ENCODE measurements around the gene NEUROD6.

NEUROD6 gene

GRCh38 chr7:31340603-31341002, at the start of gene NEUROD6:
TSS of gene NEUROD6 (minus strand) at chr7:31340726. CDS start at chr7:31339268, 1,458 bp downstream.
- DNase-seq (ENCODE audit: low spot score) = no peak

DNA sequence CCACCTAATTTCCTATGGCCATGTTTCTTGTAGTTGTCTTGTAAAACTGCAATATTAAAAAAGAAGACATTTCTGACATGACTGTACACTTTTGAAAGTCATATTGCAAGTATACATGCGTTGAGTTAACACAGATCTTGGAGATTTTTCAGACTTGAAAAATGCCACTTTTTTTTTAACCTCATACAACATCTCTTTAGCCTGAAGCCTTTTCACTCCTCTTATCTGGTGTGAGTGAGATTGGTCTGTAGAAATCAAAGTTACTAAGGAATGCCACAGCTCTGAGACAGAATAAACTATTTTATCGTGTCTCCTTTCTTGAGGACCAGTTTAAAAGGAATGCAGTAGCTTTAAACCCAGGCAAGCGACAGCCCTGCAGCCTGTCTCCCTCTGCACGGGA, 43.9 kb upstream of the NEUROD6 start:
- DNase-seq (ENCODE audit: low spot score) = no peak

GRCh38 chr7:31382722-31383121, 42.2 kb upstream of the NEUROD6 start:
- no peak for DNase-seq (ENCODE audit: low spot score)

DNA sequence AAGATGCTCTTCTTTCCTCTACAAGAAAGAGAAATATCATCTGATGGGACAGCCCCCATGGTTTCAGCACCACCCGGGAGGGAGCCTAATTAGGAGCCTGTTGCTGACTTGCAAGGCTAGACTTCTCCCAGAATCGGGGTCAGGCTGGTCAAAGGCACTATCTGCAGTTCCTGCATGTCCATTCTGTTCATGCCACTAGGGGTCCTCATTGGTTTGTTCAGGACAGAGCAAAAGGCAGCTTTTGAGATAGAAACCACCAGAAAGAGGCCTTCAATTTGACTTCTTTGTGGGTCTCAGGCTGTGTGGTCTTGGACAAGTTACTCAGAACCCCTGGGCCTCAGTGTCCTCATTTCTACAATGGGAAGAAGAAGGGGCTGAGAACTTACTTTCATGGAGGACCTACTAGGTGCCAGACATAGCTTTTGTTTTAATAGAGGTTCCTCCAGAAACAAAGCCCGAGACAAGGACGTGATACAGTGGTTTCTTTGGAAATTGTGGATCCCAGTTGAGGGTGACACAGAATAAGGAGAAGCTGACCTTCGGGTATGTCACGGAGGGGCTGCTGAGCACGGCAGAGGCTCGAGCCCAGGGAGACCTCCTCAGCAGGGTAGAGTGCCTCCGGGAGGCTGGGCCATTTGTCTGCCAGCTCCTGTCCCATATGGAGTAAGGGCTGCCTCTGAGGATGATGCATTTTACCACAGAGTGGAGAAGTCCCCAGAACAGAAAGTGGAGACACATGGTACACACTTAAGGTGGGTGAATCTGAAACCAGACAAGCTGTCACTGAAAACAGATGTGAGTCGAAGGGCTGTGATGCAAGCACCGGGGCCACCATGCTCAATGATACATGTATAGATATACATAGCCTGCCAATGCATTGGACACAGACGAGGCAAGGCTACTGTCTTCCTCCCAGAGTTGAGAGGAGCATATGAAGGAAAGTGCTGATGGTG, 33.1 kb upstream of the NEUROD6 start:
- peak; percentile 67 for DNase-seq (ENCODE audit: low spot score)

GRCh38 chr7:31372231-31372959, 31.9 kb upstream of the NEUROD6 start:
- DNase-seq (ENCODE audit: low spot score) = no peak

- no peak for DNase-seq (ENCODE audit: low spot score)
Observed at GRCh38 chr7:31371621-31372020, 31.1 kb upstream of the NEUROD6 start.

DNA sequence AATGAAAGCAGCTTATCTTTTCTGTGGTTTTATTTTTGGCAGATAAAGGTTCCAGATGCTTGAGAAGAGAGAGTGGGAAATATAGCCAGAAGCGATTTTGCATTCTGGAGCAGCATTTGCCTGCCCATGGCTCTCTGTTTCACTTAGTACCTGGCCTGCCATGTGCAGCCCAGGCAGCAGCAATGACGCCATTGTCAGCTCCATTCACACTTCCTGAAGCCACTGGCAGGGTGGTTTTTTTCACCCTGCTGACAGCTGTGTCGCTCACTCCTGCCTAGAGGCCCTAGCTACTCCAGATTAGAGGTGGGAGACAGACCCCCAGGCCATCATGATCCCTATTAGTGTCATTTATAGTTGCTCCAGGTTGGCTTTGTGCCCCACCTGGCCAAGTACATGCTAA, 30.1 kb upstream of the NEUROD6 start:
- no peak for DNase-seq (ENCODE audit: low spot score)

DNA sequence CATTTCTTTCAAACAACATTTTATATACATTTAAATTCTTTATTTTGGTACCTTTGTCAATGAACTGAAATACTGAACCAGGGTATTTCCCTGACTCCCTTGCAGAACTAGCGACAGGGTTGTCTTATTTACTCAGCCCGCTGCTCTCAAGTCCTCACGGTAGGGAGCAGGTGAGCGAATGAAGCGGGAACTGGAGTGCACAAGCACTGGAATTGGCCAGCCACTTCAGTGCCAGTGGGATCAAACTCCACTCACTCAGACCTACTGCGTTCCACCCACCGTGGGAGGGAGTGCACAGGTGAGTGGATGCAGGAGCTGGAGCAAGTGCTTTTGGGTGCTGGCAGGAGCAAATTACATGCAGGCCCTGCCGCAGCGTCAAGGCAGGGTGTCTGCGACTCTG, 28.1 kb upstream of the NEUROD6 start:
- no peak for DNase-seq (ENCODE audit: low spot score)

DNA sequence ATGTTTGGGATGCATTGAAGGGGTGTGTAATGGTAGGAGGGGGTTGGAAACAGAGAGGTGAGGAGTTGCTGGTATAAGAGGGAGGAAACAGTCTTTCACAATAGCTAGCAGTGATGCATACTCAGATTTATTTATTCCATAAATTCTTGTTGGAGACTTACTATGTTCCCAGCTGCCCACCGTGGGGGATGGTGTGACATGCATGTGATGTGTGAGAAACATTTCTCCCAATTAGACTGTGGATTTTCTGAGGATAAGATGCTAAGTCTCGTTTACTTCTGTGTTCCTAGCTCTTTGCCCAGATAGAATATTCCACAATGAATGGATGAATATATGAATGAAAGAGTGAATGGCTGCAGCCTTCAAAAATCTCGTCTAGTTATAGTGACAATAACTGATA, 23.0 kb upstream of the NEUROD6 start:
- no peak for DNase-seq (ENCODE audit: low spot score)

DNA sequence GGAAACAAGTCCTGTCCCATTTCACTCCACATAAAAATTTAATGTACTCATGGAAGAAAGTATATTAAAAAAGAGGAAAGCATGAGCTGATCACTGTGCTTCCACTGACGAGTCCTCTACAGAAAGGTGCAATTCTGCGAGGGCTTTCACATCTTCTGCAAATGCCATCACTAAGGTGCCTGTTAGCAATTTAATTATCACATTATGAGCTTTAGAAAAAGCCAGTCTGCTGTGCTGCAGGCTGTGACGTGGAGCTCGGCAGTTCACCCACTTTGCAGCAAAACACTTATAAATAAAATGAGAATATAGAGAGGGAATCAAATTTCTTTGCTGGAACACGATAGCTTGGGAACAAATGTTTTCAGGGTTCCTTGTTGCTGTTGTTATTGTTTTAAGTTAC, 22.5 kb upstream of the NEUROD6 start:
- DNase-seq (ENCODE audit: low spot score) = no peak

DNA sequence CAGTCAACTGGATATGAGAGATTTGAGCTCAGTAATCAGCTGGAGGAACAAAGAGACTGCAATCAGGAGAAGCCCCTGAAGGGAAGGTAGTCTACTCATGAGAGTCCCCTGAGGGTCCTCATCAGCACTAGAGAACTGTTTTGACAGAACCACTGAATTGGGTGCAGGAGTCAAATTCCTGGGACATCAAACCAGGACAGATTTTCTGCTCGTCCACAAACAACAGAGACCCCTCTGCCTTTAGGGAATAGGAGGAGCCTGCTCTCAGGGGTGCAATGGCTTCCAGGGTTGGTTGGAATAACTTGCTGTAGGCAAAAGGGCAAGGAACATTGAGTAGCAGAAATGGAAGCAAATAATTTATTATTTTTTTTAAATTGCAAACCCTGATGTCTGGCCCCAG, 21.9 kb upstream of the NEUROD6 start:
- no peak for DNase-seq (ENCODE audit: low spot score)

- DNase-seq (ENCODE audit: low spot score) = no peak
Observed at GRCh38 chr7:31358467-31358866, 17.9 kb upstream of the NEUROD6 start.

GRCh38 chr7:31345421-31345820, 4.9 kb upstream of the NEUROD6 start:
- no peak for DNase-seq (ENCODE audit: low spot score)

- no peak for DNase-seq (ENCODE audit: low spot score)
Observed at GRCh38 chr7:31343516-31344305, 3.2 kb upstream of the NEUROD6 start.

- DNase-seq (ENCODE audit: low spot score) = no peak
Observed at GRCh38 chr7:31341141-31341540, 615 bp upstream of the NEUROD6 start.

DNA sequence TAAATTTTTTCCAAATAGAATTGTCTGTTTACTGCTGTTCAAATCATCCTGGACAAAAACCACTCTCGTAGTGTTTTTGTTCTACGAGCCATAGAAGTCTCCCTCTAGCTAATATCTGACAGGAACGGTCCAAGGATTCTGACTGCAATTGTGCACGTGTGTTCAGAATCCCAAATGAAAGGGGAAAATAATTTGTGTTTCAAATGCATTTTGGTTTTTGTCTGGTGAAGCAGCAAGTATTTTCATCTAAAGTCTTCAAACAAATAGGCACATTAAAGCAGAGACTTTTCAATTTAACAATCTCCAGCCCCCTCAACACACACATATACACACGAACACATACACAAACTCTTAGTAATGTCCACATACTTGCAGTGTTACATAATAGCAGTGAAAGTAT, 475 bp downstream of the NEUROD6 start:
- DNase-seq (ENCODE audit: low spot score) = no peak

DNA sequence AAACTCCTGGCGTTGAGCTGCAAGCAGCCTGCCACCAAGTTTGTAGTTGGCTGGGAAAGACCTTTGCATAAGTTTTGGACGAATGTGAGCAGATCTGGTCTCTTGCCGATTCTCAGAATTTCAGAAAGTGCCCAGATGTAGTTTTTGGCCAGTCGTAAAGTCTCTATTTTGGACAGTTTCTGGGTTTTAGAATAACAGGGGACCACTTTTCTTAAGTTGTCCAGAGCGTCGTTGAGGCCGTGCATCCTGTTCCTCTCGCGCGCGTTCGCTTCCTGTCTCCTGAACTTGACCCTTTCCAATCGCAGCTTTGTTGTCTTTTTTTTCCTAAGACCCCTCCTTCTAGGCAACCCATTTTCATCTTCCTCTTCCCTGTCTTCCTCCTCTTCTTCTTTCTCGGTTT, 1.8 kb downstream of the NEUROD6 start:
- no peak for DNase-seq (ENCODE audit: low spot score)

DNA sequence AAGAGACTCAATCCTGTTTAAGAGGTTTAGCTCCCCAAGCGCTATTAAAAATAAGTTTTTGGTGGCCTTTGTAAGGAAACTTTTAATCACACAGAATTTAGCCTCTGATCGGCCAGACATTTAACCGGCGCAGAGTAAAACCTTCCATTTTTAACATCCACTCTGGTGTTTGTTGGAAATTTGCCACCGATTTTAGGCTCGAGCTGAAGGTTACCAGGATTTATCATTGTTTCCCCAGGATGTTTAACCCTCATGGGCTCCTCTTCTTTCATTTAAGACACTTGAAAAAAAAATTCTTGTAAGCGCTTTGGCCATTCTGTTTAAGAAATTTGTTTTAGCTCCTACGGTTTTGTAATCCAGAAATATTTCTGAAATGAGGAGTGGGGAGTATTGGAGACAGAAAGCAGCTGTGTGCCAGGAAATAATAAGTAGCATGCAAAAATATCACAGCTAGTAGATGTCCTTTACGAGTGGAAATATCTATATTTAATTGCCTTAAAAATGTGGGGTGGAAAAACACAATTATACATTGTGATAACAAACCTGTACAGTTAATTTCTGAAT, 3.4 kb downstream of the NEUROD6 start:
- DNase-seq (ENCODE audit: low spot score) = no peak

DNA sequence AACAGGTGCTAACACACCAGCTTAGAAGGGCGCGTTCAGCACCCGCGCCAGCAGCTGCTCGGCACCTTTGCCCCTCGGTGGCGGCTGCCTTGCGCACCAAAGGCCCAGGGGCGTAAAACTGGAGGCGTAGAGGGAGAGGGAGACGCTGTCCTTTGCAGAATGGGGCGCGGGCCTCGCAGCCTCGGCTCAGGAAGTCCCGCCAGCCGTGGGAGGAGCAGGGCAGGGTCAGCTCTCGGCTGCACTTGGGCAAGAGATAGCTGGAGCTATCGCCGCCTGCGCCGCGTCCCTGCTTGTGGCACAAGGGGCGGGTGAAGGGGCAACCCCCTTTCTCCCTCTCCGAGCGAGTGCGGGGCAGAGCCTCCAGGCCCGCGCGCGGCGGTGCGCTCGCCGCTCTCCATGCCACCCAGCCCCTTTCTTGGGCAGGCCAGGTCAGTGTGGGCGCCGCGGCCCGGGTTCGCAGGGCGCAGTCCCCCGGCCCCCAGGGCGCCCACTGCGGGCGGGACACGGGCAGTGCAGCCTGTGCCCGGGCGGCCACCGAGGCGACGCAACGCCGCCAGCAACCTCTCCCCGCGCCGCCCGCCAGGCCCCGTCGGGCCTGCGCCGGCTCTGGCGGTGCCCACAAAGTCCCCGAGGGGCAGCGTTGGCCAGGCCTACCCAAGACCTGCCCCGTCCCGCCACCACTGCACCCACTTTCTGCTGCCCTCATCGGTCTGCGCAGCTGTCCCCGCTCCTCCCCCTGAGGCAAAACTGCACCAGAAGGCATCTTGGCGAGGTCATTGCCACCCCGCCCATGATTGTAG, 4.1 kb downstream of the NEUROD6 start:
- no peak for DNase-seq (ENCODE audit: low spot score)

GRCh38 chr7:31335884-31336201, 4.7 kb downstream of the NEUROD6 start:
- no peak for DNase-seq (ENCODE audit: low spot score)

GRCh38 chr7:31335161-31335856, 5.2 kb downstream of the NEUROD6 start:
- no peak for DNase-seq (ENCODE audit: low spot score)

Data from LoVo (cell line).